GM10248 (cell line): ENCODE data around the gene LRP8.

Source experiments
- CTCF ChIA-PET: fragments of 300-600 bp; sonication (Branson Sonifier 250); formaldehyde crosslinking; extraction: SDS; loops from one replicate; lab custom pipeline; 2021; ENCODE audit warnings: antibody characterized with exemption; lab: Yijun Ruan, JAX
- POLR2A ChIA-PET: fragments of 350-650 bp; sonication (Branson Sonifier 250); formaldehyde crosslinking; extraction: SDS; loops from one replicate; lab custom pipeline; 2020; ENCODE audit warnings: antibody characterized with exemption; lab: Yijun Ruan, JAX
- DNase-seq: peaks from one replicate; pipeline ENCODE4 v3.0.0; 2012; ENCODE audit errors: extremely low spot score
- CTCF ChIP-seq: IDR thresholded peaks from 2 replicates; pipeline ENCODE4 v1.5.1; 2012; ENCODE audit warnings: mild to moderate bottlenecking, low read depth; ENCODE audit errors: extremely low read depth, missing control alignments, control extremely low read depth

Gene LRP8

GRCh38 chr1:53350853-53351767 lies 23.2 kb upstream of the LRP8 start:
- ChIA-PET CTCF (no interaction called here), POLR2A (no interaction called here)
- DNase-seq, result no peak
- TF ChIP-seq CTCF, result no peak

- ChIA-PET CTCF (no interaction called here), POLR2A (no interaction called here)
- no peak for TF ChIP-seq CTCF
- DNase-seq, result no peak
These were observed 22.3 kb upstream of the LRP8 start for GRCh38 chr1:53349968-53350852.

GRCh38 chr1:53349369-53349835 lies 21.5 kb upstream of the LRP8 start:
- ChIA-PET POLR2A (no interaction called here), CTCF (no interaction called here)
- no peak for DNase-seq
- no peak for TF ChIP-seq CTCF

GRCh38 chr1:53348486-53349368 lies 20.9 kb upstream of the LRP8 start:
- ChIA-PET CTCF (interaction anchor here (1.0 kb wide), 1 partner anchor 52 kb away, joined by 3 read pairs; no protein-coding TSS in a partner anchor), POLR2A (no interaction called here)
- no peak for DNase-seq
- no peak for TF ChIP-seq CTCF

GRCh38 chr1:53346814-53347176 lies 18.9 kb upstream of the LRP8 start:
- POLR2A ChIA-PET, result no interaction called here
- CTCF ChIA-PET, result interaction anchor here (0.7 to 0.8 kb wide), 2 partner anchors 20 to 68 kb away, joined by 3 read pairs; no protein-coding TSS in a partner anchor
- no peak for TF ChIP-seq CTCF

More at GRCh38 chr1:53346814-53347176, 18.9 kb upstream of the LRP8 start:
- no peak for DNase-seq
